HL-60/S4 treated with retinoic acid at 250 ng/mL for 4 days and 3 days (cell line): ENCODE results near the gene FRMPD2.
"Not testable (repeated sequence)": the region's sequence is repeated elsewhere in the genome, so short reads cannot be mapped to it uniquely, and the experiment has no call there.

Source experiments
- in situ Hi-C: fragments of 300-500 bp; cut with MboI; formaldehyde crosslinking; loops from 2 replicates; pipeline ENCODE4 v1.7.0; 2022; ENCODE audit warnings: low sequenced_read_pairs

The FRMPD2 gene

DNA sequence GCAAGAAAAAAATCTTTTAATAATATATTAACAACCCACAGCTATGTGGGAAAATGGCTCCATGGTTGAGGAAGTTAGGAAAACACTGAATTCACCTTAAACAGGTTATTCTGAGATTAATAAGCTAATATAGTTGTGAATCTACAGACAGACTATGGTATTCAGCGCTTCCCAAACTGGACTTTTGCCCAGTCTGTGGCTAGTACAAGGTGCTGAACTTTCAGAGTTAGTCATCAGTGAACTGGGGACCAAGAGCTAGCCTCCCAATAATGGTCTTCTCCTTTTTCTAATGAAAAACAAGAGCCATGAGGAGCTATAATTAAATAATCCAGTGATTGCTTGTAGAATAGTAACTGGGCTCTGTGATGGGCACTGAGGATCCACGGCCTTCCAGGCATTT lies 65.3 kb downstream of the FRMPD2 start:
- in situ Hi-C loops: no loop called here

DNA sequence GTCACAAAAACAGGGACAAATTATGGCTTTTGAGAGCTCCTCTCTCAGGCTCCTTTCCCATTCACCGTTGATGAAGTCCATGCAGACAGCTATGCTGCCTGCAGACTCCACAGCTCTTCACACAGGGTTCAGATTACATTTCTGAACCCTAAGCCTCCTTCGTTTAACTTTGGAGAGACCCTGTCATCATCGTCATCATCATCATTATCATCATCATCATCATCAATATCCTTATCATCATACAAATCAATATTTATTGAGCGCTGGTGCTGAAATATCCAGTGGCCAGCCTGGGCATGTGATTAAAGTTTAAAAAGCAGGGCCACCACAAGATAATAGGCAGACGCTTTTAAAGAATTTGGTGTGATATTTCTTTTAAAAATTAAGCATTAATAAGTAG lies 66.6 kb downstream of the FRMPD2 start:
- in situ Hi-C loops: no loop called here

DNA sequence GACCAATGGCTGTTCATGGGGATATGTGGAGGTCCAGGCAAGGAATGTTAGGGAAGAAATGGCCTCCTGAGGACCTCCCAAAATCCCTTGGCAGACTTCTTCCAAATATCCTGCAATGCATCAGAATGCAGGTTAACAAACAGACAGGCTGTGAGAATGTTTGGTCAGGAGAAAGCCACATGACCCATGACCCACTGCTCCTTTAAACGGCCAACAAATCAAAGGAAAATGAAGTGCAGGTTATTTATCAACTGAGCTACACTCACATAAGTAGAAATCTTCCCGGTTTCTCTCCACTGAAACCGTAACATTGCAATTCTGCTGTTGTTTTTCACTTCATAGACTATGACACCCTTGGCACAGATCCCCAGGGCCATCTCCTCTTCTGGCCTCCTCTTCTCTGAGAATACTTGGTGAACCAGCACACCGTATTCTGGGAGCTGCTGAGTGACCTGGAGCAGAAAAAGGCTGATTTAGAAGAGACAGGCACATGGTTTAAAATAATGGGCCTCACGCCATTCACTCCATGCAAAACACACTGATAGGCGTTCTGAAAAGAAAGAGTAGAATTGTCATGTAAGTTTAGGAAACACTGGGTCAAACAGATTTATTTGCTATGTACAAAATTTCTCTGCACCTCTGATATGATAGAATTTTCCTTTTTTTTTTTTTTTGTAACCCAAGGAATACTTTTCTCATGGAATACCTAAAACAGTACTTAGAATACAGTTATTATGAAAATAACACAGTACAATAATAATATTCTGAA lies 67.8 kb downstream of the FRMPD2 start:
- in situ Hi-C loops: no loop called here

DNA sequence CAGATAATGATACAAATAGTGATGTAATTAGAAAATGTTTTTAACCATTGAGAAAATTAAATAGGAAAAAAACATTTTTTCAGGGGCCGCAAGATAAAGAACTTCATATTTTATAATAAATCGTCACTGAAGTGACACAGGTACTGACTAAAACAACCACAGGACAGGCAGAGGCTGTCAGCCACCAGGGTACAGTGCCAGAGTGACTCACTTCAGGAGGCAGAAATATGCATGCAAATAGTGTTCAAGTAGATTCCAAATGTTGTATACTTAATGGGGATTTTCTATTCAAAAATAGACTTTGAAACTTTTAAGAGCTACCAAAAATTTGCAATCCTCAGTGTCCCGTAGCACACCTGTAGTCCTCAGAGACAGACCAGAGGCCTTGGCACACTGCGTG lies 68.6 kb downstream of the FRMPD2 start:
- in situ Hi-C loops: no loop called here

DNA sequence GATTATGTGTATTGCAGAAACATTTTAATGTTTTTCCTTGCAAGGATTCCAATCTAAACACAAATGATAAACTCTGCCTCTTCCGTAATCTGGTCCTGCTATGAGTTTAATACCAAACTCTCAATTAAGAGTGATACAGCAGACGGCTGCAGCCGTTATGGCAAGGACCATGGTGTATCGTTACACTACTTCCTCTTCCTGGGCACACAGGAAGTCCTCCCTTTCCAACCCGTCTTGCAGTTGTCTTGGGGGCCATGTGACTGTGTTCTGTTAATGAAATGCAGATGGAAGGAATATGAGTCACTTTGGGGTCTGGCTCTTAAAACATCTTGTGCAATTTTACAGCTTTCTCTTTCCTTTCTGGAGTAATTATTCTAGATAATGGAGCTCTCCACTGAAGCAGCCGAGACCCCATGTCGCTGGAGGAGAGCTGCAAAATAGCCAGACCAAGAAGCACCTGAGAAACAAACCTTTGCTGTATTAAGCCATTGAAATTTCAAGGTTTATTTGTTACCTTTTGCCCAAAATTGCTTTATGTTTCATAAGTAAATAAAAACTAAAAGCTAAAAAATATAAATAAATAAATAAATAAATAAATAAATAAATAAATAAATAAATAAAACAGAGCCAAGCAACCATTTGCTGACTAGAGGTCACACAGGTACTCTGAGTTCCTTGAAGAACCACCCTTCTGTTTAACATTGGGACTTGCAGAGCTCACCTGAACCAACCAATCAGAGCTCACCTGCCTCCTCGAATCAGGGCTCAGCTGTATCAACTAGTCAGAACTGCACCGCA lies 74.7 kb downstream of the FRMPD2 start:
- in situ Hi-C loops: no loop called here

DNA sequence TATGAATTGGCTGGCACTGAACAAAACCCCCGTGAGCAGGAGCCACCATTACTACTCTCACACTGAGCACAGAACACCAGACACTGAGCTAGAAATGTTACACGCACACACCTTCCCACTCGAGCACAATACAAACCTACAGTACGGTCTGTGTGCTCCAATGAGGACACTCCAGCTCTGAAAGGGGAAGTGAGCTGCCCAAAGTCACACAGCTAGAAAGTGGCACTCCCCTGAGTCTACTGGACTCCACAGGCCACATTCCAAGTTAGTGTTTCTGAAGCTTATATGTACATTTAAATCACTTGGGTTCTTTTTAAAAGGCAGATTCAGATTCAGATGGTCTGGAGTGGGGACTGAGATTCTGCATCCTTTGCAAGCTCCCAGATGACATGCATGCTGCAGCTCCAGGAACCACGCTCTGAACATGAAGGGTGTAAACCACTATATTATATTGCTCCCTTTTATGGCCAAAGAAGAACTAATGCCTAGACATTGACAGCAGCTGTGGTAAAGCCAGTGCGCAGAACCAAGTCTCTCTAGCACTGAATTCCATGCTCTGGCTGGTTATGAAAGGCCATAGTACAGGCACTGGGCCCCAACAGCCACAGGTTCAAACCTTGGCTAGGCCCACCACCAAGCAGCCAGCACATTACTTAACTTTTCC lies 77.1 kb downstream of the FRMPD2 start:
- in situ Hi-C loops: no loop called here

DNA sequence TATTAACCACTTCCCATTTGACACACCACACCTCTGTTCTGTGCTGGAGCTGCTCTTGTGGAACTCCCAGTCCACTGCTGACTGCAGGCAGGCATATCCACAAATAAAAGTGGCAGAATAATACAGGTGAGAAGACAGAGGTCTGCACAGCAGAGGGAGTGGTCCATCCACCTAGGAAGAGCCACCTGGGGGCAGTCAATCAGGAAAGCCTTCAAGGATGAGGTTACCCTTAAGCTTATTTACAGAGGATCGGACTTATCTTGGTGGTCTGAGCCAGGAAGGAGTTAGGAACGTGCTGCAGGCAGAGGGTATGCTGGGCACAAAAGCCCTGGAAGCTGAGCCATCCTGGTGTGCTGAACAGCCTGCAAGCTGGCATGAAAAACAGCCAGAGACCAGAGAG lies 78.7 kb downstream of the FRMPD2 start:
- in situ Hi-C loops: no loop called here

DNA sequence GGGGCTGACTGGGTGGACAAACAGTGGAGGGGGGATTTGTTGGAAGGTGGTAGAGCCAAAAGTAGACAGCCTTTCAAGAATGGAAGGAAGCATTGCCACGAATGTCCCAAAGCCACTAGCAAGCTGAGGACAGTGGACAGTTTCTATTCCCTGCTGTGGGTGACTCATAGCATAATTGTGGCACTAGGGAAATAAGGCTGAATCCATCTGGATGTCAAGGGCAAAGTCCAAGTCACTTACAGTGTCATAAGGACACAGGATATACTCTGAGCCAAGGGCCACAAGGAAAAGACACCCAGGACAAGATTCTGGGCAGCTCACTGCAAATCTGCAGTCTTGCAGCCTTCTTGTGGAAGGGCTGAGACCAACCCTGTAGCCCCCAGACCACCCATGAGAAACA lies 79.7 kb downstream of the FRMPD2 start:
- in situ Hi-C loops: no loop called here

DNA sequence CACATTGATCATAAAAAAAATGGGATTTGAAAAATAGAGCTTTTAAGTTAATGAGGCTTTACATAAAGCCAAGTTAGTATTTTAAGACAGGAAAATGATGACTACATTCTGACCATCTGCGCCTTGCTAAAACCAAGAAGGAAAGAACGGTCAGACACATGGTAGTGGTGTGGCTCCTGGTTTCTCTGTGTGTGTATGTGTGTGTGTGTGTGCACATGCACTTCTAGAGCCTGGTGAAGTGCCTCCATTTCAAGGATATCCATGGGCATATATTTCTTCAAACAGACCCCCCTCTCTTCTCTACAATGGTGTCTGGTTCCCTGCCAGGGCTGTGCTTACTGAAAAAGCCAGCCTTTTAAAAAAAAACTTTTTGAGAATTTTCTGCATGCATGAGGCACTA lies 80.9 kb downstream of the FRMPD2 start:
- in situ Hi-C loops: no loop called here

DNA sequence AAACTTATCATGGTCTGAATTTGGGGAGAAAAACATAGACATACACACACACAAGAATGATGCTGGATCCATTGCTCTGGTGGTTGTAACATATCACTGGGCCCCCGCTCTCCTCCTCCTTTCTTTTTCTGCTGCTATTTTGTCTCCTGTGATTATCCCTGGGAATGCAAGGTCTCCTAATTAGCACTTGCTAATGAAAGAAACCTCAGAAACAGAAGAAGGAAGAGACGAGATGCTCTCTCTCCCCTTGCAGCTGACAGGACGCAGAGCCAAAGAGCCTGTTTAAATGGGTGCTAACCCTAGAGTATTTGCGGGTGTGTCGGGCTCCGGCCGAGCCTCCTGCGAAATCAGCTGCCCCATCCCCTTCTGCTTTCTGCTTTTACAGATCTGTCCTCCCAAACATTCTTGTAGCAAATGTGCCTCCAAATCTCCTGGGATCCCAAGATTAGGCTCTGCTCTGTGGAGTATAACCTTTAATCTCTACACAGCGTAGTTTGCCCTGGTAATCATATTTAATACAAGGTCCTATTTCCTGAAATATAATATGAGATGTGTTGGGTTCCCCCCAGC lies 81.5 kb downstream of the FRMPD2 start:
- in situ Hi-C loops: no loop called here

DNA sequence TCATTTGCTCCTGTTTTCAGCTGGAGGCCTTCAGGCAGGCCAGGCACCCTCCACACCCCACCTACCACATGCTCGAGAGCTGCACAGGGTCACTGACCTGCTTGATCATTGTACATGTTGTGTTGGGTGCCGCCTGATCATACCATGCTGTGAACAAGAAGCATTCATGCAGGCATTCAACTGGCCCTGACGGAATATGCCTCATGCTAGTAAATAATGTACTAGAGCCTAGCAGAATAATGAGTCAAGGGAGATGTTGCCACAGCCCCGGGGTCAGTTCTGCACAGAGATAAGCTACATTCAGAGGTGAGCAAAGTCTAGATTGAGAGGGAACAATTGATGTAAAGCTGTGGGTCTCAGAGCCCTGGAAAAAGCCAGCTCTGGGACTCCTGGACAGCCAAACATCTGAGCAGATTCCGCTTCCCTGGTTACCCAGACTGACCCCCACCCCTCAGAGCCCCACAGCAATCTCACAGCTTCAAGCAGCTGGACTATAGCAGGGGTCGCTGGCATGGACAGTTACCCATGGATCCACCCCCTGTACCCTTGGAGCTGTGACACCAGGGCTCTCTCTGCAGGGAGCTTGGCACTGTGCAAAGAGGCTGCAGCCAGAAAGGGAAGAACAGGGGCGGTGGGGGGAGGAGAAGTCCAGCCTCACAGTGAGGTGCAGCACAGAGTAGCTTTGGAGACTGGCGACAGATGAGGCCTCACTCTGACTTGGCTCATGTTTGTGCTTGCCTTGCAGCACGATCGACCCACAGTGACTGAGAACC lies 86.6 kb downstream of the FRMPD2 start:
- in situ Hi-C loops: no loop called here

DNA sequence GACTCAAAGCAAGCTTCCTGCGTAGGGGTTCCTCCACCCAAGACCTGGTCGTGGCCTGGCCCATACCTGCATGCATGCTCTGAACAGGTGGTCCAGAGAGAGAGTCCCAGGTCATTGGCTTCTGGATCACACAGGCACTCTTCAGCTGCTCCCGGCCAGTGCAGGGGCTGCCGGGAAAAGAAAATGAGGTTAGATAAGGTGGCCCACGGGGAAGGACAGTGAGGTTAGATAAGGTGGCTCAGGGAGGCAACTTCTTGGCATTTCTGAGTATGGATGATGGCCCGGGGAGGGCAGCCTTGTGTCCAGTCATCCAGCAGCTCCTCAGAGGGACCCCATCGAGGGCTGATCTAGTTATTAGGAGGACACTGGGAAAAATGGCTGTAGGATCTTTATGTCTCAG lies 87.4 kb downstream of the FRMPD2 start:
- in situ Hi-C loops: no loop called here

DNA sequence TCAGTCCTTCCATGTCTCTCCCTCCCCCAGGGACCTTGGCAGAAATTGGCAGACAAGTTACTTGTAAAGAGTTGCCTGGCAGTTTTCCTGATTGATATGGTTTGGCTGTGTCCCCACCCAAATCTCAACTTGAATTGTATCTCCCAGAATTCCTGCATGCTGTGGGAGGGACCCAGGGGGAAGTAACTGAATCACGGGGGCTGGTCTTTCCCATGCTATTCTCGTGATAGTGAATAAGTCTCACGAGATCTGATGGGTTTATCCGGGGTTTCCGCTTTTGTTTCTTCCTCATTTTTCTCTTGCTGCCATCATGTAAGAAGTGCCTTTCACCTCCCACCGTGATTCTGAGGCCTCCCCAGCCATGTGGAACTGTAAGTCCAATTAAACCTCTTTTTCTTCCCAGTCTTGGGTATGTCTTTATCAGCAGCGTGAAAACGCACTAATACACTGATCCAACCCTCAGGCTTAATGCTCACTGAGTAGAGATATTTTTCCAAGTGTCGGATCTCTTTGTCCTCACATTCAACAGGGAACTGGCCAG lies 88.2 kb downstream of the FRMPD2 start:
- in situ Hi-C loops: not testable (repeated sequence)

DNA sequence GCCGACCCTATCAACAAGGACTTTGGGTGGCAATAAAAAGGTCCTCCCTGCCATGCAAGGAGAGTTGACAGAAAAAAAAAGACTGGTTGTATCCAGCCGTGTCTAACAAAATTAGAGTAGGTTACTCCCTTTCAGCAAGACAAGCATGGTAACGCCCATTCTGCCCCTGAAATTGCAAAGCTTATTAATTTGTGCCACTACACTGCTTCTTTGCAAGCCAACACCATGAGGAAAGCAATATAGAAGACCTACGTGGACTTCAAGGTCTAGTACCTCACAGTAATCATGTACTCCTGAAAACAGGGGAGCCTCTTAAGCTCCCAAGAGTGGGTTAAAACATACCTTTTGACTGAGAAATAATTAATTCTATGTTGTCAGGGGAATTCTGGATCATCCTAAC lies 90.3 kb downstream of the FRMPD2 start:
- in situ Hi-C loops: no loop called here

DNA sequence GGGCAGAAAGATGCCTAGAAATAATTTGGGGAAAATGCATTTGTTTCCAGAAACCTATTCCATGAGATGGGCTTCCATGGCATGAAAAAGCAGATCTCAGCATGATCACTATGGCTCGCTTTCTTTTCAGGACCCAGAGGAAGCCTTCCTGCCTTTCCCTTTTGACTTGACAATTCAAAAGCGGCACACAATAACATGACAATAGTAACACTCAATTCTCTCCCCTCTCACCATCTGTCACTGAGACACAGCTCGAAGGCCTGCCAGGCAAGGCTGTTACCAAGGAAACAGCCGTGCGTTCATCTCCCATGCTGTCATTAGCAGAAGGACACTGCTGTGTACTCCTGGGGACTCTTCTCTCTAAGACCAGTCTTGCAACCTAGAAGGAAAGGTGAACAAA lies 101.8 kb downstream of the FRMPD2 start:
- in situ Hi-C loops: not testable (repeated sequence)

DNA sequence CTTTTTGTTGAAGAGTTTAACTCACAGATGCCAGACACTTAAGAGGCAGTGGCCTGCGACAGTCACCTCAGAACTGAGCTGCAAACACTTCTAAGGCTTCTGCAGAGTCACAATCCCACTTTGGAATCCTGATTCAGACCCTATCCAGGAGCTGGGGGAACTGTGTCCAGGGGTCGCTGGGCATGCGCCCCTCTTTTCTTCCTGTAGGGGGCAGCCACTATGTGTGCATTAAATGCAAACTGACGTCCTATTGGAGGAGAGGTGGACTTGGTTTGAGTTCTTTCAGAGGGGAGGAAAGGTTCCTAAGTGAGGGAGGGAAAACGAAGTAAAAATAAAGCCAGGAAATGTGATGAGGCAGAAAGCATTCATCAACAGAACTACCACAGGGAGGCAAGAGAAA lies 113.8 kb downstream of the FRMPD2 start:
- in situ Hi-C loops: not testable (repeated sequence)

DNA sequence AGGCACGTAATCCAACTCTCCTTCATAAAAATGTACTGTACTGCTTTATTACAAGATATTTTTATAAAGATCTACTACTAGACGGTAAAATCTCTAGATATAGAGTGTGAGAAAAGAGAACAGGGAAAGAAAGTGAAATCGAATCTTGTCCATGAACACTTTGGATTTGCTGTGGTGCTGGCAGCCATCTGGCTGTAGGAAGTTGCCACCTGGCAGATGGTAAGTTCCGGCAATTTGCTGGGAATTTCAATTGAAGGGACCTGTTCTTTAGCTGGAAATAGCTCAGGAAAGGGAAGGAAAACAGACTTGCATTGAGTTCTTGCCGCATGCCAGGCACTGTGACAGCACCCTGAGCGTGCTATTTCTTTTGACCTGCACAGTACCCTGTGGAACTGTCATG lies 114.3 kb downstream of the FRMPD2 start:
- in situ Hi-C loops: not testable (repeated sequence)

DNA sequence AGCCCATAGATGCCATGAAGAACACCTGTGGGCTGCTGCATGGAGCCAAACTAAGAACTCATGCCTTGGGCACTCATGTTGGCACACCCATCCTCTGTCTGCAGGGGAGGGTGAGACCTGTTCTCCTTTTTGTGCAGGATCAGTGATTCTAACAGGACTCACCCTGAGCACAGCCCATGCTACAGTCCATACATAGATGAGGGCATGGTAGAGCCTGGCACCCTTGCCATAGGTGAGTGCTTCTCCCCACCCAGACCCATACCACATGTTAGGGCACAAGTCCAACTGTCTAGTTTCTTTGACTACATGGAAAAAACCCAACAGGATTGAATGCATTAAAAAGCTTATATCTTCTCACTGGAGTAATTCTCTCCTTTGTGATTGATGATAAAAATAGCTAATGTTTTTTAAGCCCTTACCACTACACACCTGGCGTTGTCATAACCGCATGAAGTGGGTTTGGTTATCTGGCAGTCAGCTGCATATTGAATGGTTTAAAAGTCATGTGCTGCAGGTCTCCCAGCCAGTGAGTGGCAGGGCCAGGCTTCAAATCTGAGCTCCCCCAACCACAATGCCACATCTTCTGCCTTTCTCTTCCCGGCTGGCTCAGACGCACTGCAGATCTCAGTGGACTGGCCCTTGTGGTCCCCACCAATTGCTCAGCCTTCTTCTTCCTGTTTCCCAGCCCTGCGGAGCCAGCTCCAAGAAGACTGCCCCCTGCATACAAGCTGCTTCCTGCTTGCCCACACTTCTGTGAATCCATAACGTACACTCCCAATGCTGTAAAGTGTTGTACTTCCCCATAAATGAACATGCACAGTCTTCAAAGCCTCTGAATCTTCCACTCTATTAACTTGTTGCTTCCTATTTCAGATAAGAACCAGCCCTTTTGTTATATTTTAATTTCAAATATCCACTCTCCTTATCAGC lies 120.0 kb downstream of the FRMPD2 start:
- in situ Hi-C loops: not testable (repeated sequence)

DNA sequence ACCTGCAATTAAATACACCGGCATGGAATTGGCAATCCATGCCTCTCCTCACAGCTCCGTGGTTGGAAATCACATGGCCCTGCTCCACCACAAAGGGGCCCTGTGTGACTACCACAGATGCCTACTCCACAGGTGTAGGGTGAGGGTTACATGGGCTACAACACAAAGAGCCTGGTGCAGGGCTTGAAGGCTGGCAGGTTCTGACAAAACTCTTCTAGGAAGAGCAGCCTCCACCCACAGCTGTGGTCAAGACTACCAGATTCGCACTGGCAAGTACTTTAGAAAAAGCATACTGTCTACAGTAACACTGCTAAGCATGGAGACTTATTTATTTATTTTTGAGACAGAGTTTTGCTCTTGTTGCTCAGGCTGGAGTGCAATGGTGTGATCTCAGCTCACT lies 126.9 kb downstream of the FRMPD2 start:
- in situ Hi-C loops: not testable (repeated sequence)
